ENCODE data around the gene DNHD1. TPM values are rescaled to one million over a fixed set of nuclear protein-coding genes. Genes with fewer than 3 reads are reported as not detected.

DNHD1 gene
- total RNA-seq, 1 experiment from 2014 or later: 13.9 TPM

GRCh38 chr11:6579681-6580080, 82.6 kb downstream of the DNHD1 start:
- Histone ChIP-seq H4K20me1 (ENCODE audit: insufficient read depth) (no peaks in the 10 kb centered on the region), H3K9me2 (ENCODE audit: insufficient read depth) (no peaks in the 10 kb centered on the region), H3K27me3 (ENCODE audit: insufficient read depth, low read depth) (no peaks in the 10 kb centered on the region), H3F3A (ENCODE audit: insufficient read depth, low read depth) (no peaks in the 10 kb centered on the region), H3K27ac (no peak overlapping the region), H3K79me2 (ENCODE audit: low read depth) (no peaks in the 10 kb centered on the region), H3K4me1 (replicated peaks; ENCODE audit: insufficient read depth) (no peaks in the 10 kb centered on the region), H3K4me3 (no peak overlapping the region), H2AFZ (no peak overlapping the region), H3K36me3 (ENCODE audit: low read depth) (no peaks in the 10 kb centered on the region), H3K4me2 (no peak overlapping the region), H3K9me3 (ENCODE audit: insufficient read depth, low read depth) (no peaks in the 10 kb centered on the region; the same call in 1 of the 2 replicates)
- ChIA-PET CTCF (interaction anchor here (0.6 kb wide), 1 partner anchor 1244 kb away, joined by 3 read pairs; no protein-coding TSS in a partner anchor), POLR2A (ENCODE audit: unreplicated experiment) (no interaction called here)
- intact Hi-C loops (cut with micrococcal nuclease; ENCODE audit: unreplicated experiment): no loop called here
- BruUV-seq (replicated peaks): no TSS peak
- no peak for DNase-seq
- TF ChIP-seq, protein P1, sequence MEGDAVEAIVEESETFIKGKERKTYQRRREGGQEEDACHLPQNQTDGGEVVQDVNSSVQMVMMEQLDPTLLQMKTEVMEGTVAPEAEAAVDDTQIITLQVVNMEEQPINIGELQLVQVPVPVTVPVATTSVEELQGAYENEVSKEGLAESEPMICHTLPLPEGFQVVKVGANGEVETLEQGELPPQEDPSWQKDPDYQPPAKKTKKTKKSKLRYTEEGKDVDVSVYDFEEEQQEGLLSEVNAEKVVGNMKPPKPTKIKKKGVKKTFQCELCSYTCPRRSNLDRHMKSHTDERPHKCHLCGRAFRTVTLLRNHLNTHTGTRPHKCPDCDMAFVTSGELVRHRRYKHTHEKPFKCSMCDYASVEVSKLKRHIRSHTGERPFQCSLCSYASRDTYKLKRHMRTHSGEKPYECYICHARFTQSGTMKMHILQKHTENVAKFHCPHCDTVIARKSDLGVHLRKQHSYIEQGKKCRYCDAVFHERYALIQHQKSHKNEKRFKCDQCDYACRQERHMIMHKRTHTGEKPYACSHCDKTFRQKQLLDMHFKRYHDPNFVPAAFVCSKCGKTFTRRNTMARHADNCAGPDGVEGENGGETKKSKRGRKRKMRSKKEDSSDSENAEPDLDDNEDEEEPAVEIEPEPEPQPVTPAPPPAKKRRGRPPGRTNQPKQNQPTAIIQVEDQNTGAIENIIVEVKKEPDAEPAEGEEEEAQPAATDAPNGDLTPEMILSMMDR (conservative IDR thresholded peaks at IDR 0.05): no peak
- no peak for TF ChIP-seq EZH2 (IDR thresholded peaks at IDR 0.05; ENCODE audit: low read depth)

DNA sequence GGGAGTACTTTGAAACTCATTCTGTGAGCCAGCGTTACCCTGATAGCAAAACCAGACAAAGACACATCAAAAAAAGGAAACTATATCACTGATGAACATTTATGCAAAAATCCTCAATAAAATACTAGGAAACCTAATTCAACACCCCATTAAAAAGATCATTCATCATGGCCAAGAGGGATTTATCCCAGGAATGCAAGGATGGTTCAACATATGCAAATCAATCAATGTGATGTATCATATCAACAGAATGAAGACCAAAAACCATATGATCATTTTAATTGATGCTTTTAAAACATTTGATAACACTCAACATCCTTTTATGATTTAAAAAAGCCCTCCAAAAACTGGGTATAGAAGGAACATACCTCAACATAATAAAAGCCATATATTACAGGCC, 86.5 kb downstream of the DNHD1 start:
- ChIA-PET CTCF (no interaction called here), POLR2A (ENCODE audit: unreplicated experiment) (no interaction called here)
- H3K9me3 ChIP-seq (ENCODE audit: insufficient read depth, low read depth): no peaks in the 10 kb centered on the region; the same call in 1 of the 2 replicates
- H3K36me3 ChIP-seq (ENCODE audit: low read depth): no peaks in the 10 kb centered on the region
- H3K27me3 ChIP-seq (ENCODE audit: insufficient read depth, low read depth): no peaks in the 10 kb centered on the region
- no peaks in the 10 kb centered on the region for H3F3A ChIP-seq (ENCODE audit: insufficient read depth, low read depth)
- H2AFZ ChIP-seq: no peak overlapping the region
- no peak overlapping the region for H3K27ac ChIP-seq
- H3K4me3 ChIP-seq: no peak overlapping the region
- H3K79me2 ChIP-seq (ENCODE audit: low read depth): no peaks in the 10 kb centered on the region
- BruUV-seq (replicated peaks): no TSS peak
- no peaks in the 10 kb centered on the region for H4K20me1 ChIP-seq (ENCODE audit: insufficient read depth)
- TF ChIP-seq, protein P1 (conservative IDR thresholded peaks at IDR 0.05): no peak
- no peak for TF ChIP-seq EZH2 (IDR thresholded peaks at IDR 0.05; ENCODE audit: low read depth)
- intact Hi-C loops (cut with micrococcal nuclease; ENCODE audit: unreplicated experiment): no loop called here
- no peaks in the 10 kb centered on the region for H3K9me2 ChIP-seq (ENCODE audit: insufficient read depth)
- H3K4me2 ChIP-seq: no peak overlapping the region
- no peak for DNase-seq
- no peaks in the 10 kb centered on the region for H3K4me1 ChIP-seq (replicated peaks; ENCODE audit: insufficient read depth)

GRCh38 chr11:6584528-6584927, 87.4 kb downstream of the DNHD1 start:
- Histone ChIP-seq H3K4me2 (no peak overlapping the region), H4K20me1 (ENCODE audit: insufficient read depth) (no peaks in the 10 kb centered on the region), H2AFZ (no peak overlapping the region), H3K9me2 (ENCODE audit: insufficient read depth) (no peaks in the 10 kb centered on the region), H3K36me3 (ENCODE audit: low read depth) (no peaks in the 10 kb centered on the region), H3F3A (ENCODE audit: insufficient read depth, low read depth) (no peaks in the 10 kb centered on the region), H3K79me2 (ENCODE audit: low read depth) (no peaks in the 10 kb centered on the region), H3K27me3 (ENCODE audit: insufficient read depth, low read depth) (no peaks in the 10 kb centered on the region), H3K4me1 (replicated peaks; ENCODE audit: insufficient read depth) (no peaks in the 10 kb centered on the region), H3K9me3 (ENCODE audit: insufficient read depth, low read depth) (no peaks in the 10 kb centered on the region; the same call in 1 of the 2 replicates), H3K27ac (no peak overlapping the region), H3K4me3 (no peak overlapping the region)
- intact Hi-C loops (cut with micrococcal nuclease; ENCODE audit: unreplicated experiment): no loop called here
- ChIA-PET CTCF (no interaction called here), POLR2A (ENCODE audit: unreplicated experiment) (no interaction called here)
- no TSS peak for BruUV-seq (replicated peaks)
- DNase-seq: no peak
- no peak for TF ChIP-seq EZH2 (IDR thresholded peaks at IDR 0.05; ENCODE audit: low read depth)

Data from PC-9 (cell line).